ENCODE results near the gene CYTH1.

DNA sequence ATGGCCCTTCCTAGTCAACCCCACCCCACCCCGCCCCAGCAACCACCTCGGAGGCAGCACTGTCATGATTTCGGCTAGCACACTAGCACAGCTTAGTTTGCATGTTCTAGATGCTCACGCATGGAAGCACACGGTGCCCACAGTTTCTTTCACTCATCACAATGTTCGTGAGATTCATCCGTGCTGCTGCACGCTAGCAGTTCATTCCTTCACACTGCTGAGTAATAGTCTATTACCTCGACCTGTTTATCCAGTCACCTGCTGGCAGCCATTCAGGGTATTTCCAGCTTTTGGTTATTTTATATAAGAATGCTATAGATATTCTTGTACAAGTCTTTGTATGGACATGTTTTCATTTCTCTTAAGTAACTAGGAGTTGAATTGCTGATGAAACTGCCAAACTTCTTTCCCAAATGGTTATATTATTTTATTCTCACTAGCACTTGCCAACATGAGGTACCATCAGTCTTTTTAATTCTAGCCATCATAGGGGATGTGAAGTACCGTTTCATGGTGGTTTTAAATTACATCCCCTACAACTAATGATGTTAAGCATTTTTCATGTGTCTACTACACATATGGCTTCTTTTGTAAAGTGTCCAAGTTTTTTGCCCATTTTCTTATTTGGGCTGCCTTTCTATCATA lies 75.7 kb downstream of the CYTH1 start:
- no peak for TF ChIP-seq POLR2AphosphoS5 (IDR thresholded peaks at IDR 0.05; ENCODE audit: low read depth, low read length)
- TF ChIP-seq, protein P1, sequence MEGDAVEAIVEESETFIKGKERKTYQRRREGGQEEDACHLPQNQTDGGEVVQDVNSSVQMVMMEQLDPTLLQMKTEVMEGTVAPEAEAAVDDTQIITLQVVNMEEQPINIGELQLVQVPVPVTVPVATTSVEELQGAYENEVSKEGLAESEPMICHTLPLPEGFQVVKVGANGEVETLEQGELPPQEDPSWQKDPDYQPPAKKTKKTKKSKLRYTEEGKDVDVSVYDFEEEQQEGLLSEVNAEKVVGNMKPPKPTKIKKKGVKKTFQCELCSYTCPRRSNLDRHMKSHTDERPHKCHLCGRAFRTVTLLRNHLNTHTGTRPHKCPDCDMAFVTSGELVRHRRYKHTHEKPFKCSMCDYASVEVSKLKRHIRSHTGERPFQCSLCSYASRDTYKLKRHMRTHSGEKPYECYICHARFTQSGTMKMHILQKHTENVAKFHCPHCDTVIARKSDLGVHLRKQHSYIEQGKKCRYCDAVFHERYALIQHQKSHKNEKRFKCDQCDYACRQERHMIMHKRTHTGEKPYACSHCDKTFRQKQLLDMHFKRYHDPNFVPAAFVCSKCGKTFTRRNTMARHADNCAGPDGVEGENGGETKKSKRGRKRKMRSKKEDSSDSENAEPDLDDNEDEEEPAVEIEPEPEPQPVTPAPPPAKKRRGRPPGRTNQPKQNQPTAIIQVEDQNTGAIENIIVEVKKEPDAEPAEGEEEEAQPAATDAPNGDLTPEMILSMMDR (IDR thresholded peaks at IDR 0.05), result no peak
- TF ChIP-seq, protein P2, sequence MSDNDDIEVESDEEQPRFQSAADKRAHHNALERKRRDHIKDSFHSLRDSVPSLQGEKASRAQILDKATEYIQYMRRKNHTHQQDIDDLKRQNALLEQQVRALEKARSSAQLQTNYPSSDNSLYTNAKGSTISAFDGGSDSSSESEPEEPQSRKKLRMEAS (IDR thresholded peaks at IDR 0.05; ENCODE audit: low read depth), result no peak
- no peak for TF ChIP-seq ELF1 (IDR thresholded peaks at IDR 0.05)
- TF ChIP-seq EP300 (IDR thresholded peaks at IDR 0.05; ENCODE audit: borderline replicate concordance in 1 of 2, low read depth in 1 of 2, low read length in 1 of 2), result no peak
- no peak for TF ChIP-seq RCOR1 (IDR thresholded peaks at IDR 0.05; ENCODE audit: low read length)
- TF ChIP-seq RXRA (IDR thresholded peaks at IDR 0.05; ENCODE audit: borderline replicate concordance, low read depth), result no peak
- TF ChIP-seq RFX5 (IDR thresholded peaks at IDR 0.05; ENCODE audit: low read length), result no peak
- TF ChIP-seq TCF12 (IDR thresholded peaks at IDR 0.05), result no peak
- TF ChIP-seq FOXM1 (IDR thresholded peaks at IDR 0.05; ENCODE audit: low read depth), result no peak
- TF ChIP-seq, protein P3, sequence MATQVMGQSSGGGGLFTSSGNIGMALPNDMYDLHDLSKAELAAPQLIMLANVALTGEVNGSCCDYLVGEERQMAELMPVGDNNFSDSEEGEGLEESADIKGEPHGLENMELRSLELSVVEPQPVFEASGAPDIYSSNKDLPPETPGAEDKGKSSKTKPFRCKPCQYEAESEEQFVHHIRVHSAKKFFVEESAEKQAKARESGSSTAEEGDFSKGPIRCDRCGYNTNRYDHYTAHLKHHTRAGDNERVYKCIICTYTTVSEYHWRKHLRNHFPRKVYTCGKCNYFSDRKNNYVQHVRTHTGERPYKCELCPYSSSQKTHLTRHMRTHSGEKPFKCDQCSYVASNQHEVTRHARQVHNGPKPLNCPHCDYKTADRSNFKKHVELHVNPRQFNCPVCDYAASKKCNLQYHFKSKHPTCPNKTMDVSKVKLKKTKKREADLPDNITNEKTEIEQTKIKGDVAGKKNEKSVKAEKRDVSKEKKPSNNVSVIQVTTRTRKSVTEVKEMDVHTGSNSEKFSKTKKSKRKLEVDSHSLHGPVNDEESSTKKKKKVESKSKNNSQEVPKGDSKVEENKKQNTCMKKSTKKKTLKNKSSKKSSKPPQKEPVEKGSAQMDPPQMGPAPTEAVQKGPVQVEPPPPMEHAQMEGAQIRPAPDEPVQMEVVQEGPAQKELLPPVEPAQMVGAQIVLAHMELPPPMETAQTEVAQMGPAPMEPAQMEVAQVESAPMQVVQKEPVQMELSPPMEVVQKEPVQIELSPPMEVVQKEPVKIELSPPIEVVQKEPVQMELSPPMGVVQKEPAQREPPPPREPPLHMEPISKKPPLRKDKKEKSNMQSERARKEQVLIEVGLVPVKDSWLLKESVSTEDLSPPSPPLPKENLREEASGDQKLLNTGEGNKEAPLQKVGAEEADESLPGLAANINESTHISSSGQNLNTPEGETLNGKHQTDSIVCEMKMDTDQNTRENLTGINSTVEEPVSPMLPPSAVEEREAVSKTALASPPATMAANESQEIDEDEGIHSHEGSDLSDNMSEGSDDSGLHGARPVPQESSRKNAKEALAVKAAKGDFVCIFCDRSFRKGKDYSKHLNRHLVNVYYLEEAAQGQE (IDR thresholded peaks at IDR 0.05; ENCODE audit: low read depth, low read length), result no peak
- no peak for TF ChIP-seq RAD21 (IDR thresholded peaks at IDR 0.05; ENCODE audit: low read length)
- TF ChIP-seq YY1 (IDR thresholded peaks at IDR 0.05; ENCODE audit: low read depth), result no peak
- no peak for TF ChIP-seq GABPA (IDR thresholded peaks at IDR 0.05; ENCODE audit: low read depth)
